Small intestine (tissue), 7 donors: ENCODE data around the gene CABCOCO1. TPM values are rescaled to one million over a fixed set of nuclear protein-coding genes. Genes with fewer than 3 reads are reported as not detected.

ENCODE experiments used
- DNase-seq, 2 donors: peaks; one replicate each; pipeline versions ENCODE4 v3.0.0 to v3.0.0-alpha.2; 2013
- FAIRE-seq: peaks from 2 replicates; lab custom pipeline; 2012; peaks lifted over from hg19 to GRCh38; lab: Jason Lieb, UNC
- H3K27ac ChIP-seq, 3 donors: one replicate each; pipeline ENCODE4 v1.5.1; 2013; ENCODE audit warnings: low read length in 2 of 3, mild to moderate bottlenecking in 2 of 3, control low read depth in 1 of 3, inconsistent platforms in 1 of 3, low read depth in 1 of 3, moderate library complexity in 1 of 3
- H3K27me3 ChIP-seq, 3 donors: one replicate each; pipeline ENCODE4 v1.6.1; 2013; ENCODE audit warnings: low read length in 3 of 3, inconsistent platforms in 1 of 3; ENCODE audit not compliant: control insufficient read depth in 3 of 3, insufficient read depth in 3 of 3
- H3K36me3 ChIP-seq, 3 donors: one replicate each; pipeline ENCODE4 v1.6.1; 2013; ENCODE audit warnings: low read length in 3 of 3, inconsistent platforms in 1 of 3, low read depth in 1 of 3, mild to moderate bottlenecking in 1 of 3, moderate library complexity in 1 of 3; ENCODE audit not compliant: control insufficient read depth in 3 of 3, insufficient read depth in 2 of 3
- H3K4me1 ChIP-seq, 3 donors: one replicate each; pipeline ENCODE4 v1.6.1; 2013; ENCODE audit warnings: low read length in 2 of 3, inconsistent platforms in 1 of 3, low read depth in 1 of 3, mild to moderate bottlenecking in 1 of 3, moderate library complexity in 1 of 3; ENCODE audit not compliant: control insufficient read depth in 3 of 3, insufficient read depth in 2 of 3
- H3K4me3 ChIP-seq, 3 donors: one replicate each; pipeline ENCODE4 v1.5.1; 2013; ENCODE audit warnings: low read length in 3 of 3, control low read depth in 1 of 3, inconsistent platforms in 1 of 3, low read depth in 1 of 3, mild to moderate bottlenecking in 1 of 3, moderate library complexity in 1 of 3
- H3K9me3 ChIP-seq, 2 donors: one replicate each; pipeline ENCODE4 v1.6.1; 2013; ENCODE audit warnings: low read depth in 1 of 2, low read length in 1 of 2; ENCODE audit not compliant: control insufficient read depth in 2 of 2, insufficient read depth in 1 of 2
- WGBS, 3 donors: extraction: QIAGEN DNeasy Blood & Tissue Kit; methylation state at CpG; one replicate each; pipeline ENCODE4 v1.1.7; 2013; 5-methylcytosine and 5-hydroxymethylcytosine counted together
- polyA plus RNA-seq, 4 donors: library from polyadenylated mRNA; stranded (reverse) in 3 of 4; unstranded in 1 of 4; fragments of 200-250 nt in 3 of 4; fragments of 120-200 nt in 1 of 4; gene quantifications; one replicate each; pipeline versions ENCODE4 v1.2.1 to v1.2.3, GENCODE V29; 2013
- donor health status: healthy with polysubstance abuse.
- donor health status: control.
- donor health status: control.
- donor health status: Bipolar disorder and iron deficiency.
- donor health status: healthy.

Gene CABCOCO1
- polyA plus RNA-seq, 4 donors, result 0.15 to 0.49 TPM; not detected in 2

DNA sequence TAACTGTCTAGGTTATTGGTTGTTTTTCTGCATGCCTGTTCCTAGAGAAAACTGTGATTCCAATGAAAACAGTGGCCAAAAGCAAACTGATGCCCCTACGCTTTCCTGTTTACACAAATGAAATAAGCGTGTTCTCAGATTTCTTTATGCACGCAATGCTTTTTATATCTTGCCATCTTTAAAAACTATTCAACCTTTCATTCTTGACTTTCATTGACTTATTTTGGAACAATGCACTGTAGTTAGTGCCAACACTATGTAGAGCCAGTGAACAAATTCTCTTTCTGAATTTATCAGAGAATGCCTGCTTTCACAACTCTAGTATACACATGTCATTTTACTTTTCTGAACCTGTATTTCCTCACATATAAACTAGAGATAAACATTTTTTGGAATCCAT, 86.6 kb downstream of the CABCOCO1 start:
- no peak overlapping the region for H3K4me3 ChIP-seq
- no peaks in the 10 kb centered on the region for H3K27me3 ChIP-seq
- no peak for DNase-seq
- H3K4me1 ChIP-seq, result peaks cover 3 to 23% (median 11%) of the 10 kb centered on the region in 3 donors
- no peak overlapping the region for H3K27ac ChIP-seq
- H3K36me3 ChIP-seq, result no peaks in the 10 kb centered on the region
- peaks cover 0 to 3% of the 10 kb centered on the region in 2 donors for H3K9me3 ChIP-seq
- 83 to 95% (median 89%) methylated on average over 3 of the region's 3 CpGs for WGBS, 3 donors
- FAIRE-seq, result no peak

- DNase-seq (peak; percentile 95), FAIRE-seq (no peak)
- Histone ChIP-seq H3K27ac (peak overlapping the region; percentile 16 to 79 (median 70)), H3K36me3 (no peaks in the 10 kb centered on the region), H3K4me3 (no peak overlapping the region), H3K4me1 (peaks cover 3 to 23% (median 11%) of the 10 kb centered on the region in 3 donors), H3K27me3 (no peaks in the 10 kb centered on the region), H3K9me3 (no peaks in the 10 kb centered on the region)
- WGBS, 3 donors, result 12 to 44% (median 13%) methylated on average over 6 of the region's 6 CpGs
Observed at GRCh38 chr10:61750943-61751471, 88.3 kb downstream of the CABCOCO1 start.

DNA sequence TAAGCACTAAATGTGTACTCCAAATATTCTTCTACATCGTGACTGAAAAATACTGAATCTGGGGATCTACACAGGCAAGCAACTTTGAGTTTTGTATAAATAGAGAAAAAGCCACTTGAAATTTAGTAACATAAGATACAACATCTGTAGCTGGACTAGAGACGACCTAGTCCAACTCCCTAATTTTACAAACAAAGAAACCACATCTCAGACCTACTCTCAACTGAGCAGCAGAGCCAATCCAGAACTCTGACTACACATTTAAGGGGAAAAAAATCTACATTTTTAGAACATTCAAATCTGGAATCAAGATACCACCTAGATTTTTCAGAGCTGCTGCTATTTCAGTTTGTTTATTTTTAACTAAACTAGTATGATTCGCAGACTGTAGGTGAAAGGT, 88.9 kb downstream of the CABCOCO1 start:
- peak overlapping the region; percentile 16 to 79 (median 70) for H3K27ac ChIP-seq
- WGBS, 3 donors, result 10 to 25% (median 23%) methylated on average over 3 of the region's 3 CpGs
- DNase-seq (no peak), FAIRE-seq (no peak)
- H3K36me3 ChIP-seq, result no peaks in the 10 kb centered on the region
- H3K4me3 ChIP-seq, result no peak overlapping the region
- peaks cover 3 to 23% (median 11%) of the 10 kb centered on the region in 3 donors for H3K4me1 ChIP-seq
- no peaks in the 10 kb centered on the region for H3K9me3 ChIP-seq
- H3K27me3 ChIP-seq, result no peaks in the 10 kb centered on the region

DNA sequence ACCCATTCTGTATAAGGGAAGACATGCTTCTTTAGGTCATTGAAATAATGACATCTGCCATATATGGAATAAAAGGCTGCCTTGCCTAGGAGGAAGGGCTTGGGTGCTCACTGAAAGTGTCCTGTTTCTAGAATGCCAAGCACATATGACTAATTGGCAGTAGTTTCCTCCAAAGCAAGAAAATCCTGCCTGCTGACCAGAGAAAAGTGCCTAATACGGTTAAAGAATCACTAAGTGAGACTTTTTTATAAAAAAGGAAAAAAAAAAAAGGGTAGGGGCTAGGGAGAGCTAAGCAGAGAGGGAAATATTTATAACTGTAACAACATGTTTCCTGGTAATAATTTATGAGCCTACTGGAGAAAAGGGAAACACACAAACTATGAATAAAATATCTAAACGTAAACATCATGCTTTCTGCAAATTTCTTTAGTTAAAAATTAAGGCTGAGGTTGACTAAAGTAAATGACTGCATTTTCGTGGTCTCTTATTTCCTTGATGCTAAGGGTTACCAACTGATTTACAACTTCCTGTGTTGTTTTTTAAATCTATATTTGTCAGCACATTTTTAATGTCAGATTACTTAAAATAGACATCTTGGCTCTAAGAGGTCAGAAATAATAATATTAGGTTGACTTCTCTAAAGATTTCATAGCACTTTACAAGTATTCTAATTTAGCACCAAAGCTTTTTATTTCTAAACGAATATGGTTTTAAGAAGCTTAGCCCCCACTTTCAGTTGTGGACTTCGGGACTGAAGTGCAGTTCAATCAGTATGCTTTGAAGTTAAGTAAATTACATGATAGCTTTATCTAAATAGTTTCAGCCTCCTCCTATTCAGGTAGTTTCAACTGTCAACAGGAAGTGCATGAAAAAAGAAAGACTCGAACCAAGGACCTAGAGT, 89.6 kb downstream of the CABCOCO1 start:
- Histone ChIP-seq H3K9me3 (no peaks in the 10 kb centered on the region), H3K4me1 (peaks cover 3 to 23% (median 11%) of the 10 kb centered on the region in 3 donors), H3K27ac (peak overlapping the region; percentile 51 to 89 (median 79)), H3K27me3 (no peaks in the 10 kb centered on the region), H3K36me3 (no peaks in the 10 kb centered on the region), H3K4me3 (no peak overlapping the region)
- peak; percentile 87 for FAIRE-seq
- 1 to 13% (median 8%) methylated on average over 6 of the region's 6 CpGs for WGBS, 3 donors
- peak; percentile 65 to 73 for DNase-seq

DNA sequence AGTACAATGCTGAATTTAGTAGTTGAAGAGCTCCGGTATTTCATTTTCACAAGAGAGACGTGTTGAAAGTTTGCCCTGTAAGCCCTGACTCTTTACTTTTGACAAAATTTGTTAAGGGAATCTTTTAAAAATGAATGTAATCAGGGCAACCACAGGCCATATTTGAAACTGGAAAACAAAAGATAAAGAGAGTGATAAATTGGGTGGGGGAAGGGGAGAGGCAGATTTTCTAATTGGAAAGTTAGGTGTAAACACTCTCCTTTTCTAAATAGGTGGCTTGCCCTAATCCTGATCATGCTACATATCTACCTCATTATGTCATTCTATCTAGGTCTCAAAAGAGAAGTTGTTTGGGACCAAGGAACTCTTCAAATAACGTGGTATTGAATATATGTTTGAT, 90.7 kb downstream of the CABCOCO1 start:
- H3K4me1 ChIP-seq, result peaks cover 3 to 23% (median 11%) of the 10 kb centered on the region in 3 donors
- no peaks in the 10 kb centered on the region for H3K9me3 ChIP-seq
- H3K36me3 ChIP-seq, result no peaks in the 10 kb centered on the region
- DNase-seq (no peak), FAIRE-seq (no peak)
- H3K4me3 ChIP-seq, result no peak overlapping the region
- no peaks in the 10 kb centered on the region for H3K27me3 ChIP-seq
- 82 to 87% (median 83%) methylated on average over 3 of the region's 3 CpGs for WGBS, 3 donors
- H3K27ac ChIP-seq, result no peak overlapping the region

DNA sequence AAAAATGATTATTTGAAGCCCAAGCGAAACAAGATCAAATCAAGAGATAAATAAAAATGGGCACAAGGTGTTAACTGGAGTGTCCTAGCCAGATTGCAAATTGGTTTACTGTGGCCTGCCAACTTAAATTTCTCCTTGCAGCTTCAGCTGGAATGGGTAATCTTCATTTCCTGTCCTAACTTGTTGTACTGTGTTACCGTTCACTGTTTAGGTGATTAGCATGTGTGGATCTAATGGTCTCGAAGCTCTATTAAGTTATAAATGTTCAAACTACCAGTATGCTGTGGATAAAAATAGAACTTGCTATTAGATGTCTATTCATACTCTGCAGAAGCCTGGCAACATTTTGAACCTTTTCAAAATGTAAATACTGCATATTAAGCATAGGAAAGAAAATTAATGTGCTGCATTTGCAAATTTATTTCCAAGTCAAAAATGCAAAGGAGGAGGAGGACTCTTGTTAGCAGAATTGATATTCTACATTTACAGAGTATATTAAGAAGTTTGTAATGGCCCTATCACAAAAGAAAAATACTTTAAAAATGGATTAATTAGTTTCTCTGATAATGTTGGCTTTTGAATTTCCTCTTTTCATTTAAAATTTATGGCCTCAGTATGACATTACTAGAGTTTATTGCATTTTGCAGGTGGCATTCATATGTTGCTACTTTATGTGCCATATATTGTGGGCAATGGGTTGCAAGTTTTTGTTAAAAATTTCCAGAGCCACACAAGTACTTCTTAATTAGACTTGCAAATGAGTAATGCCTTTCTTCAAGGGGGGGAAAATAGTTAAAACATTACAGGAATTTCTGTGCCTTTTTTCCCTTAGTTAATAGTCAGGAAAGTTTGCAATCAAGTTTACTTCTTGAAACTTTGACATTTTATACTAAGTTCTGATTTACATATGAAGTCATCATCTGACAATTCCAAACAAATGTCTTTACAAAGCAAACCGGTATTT, 92.1 kb downstream of the CABCOCO1 start:
- no peak for FAIRE-seq
- Histone ChIP-seq H3K4me1 (peaks cover 3 to 23% (median 11%) of the 10 kb centered on the region in 3 donors), H3K36me3 (no peaks in the 10 kb centered on the region)

GRCh38 chr10:61757001-61757400, 94.3 kb downstream of the CABCOCO1 start:
- H3K27ac ChIP-seq, result no peak overlapping the region
- FAIRE-seq (no peak), DNase-seq (no peak)
- no peaks in the 10 kb centered on the region for H3K27me3 ChIP-seq
- no peaks in the 10 kb centered on the region for H3K36me3 ChIP-seq
- H3K9me3 ChIP-seq, result no peaks in the 10 kb centered on the region
- H3K4me3 ChIP-seq, result no peak overlapping the region
- 71 to 81% (median 74%) methylated on average over 3 of the region's 3 CpGs for WGBS, 3 donors
- H3K4me1 ChIP-seq, result peaks cover 0 to 8% (median 5%) of the 10 kb centered on the region in 3 donors

More for the DNA sequence above, 92.1 kb downstream of the CABCOCO1 start:
- Histone ChIP-seq H3K27ac (no peak overlapping the region), H3K27me3 (no peaks in the 10 kb centered on the region), H3K9me3 (no peaks in the 10 kb centered on the region), H3K4me3 (no peak overlapping the region)
- WGBS, 3 donors, result 41 to 53% (median 41%) methylated on average over 4 of the region's 4 CpGs
- no peak for DNase-seq
